ENCODE results near the gene TSSK6.

DNA sequence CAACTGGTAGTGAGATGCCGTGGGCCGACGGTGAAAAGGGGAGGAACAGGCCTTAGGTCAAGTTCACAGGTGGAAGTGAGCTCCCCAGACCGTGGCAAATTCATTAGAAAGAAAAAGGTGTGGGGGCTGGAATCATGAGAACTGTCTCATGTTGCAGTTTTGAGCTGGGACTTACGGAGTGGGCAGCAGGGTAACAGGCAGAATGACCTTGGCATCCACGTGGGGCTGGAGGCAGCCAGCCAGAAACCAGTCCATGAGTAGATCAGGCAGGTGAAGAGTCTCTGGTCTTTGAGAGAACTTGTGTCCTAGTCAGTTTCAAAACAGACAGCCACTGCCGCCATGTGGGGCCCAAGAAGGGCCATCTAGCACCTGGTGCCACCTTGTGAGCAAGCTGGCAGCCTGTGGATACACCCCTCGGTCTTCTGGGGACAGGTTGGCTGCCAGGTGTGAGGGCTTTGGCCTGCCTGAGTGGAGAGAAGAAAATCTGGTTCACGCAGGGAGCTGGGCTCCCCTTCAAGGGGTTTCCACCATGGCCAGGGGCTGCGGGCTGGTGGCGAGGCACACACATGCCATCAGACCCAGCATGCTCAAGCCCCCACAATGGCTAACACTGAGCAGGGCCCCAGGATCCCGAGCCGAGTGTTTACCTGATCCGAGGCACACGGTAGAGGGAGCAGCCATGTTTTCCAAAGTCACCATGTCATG, 23.9 kb downstream of the TSSK6 start:
- TF ChIP-seq, protein P1, sequence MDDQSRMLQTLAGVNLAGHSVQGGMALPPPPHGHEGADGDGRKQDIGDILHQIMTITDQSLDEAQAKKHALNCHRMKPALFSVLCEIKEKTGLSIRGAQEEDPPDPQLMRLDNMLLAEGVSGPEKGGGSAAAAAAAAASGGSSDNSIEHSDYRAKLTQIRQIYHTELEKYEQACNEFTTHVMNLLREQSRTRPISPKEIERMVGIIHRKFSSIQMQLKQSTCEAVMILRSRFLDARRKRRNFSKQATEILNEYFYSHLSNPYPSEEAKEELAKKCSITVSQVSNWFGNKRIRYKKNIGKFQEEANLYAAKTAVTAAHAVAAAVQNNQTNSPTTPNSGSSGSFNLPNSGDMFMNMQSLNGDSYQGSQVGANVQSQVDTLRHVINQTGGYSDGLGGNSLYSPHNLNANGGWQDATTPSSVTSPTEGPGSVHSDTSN (IDR thresholded peaks at IDR 0.05; ENCODE audit: insufficient replicate concordance, low read depth, low read length) = no peak
- TF ChIP-seq POLR2A (IDR thresholded peaks at IDR 0.05; ENCODE audit: low read depth, low read length) = no peak; the same call in 1 of the 2 replicates
- TF ChIP-seq, protein P2, sequence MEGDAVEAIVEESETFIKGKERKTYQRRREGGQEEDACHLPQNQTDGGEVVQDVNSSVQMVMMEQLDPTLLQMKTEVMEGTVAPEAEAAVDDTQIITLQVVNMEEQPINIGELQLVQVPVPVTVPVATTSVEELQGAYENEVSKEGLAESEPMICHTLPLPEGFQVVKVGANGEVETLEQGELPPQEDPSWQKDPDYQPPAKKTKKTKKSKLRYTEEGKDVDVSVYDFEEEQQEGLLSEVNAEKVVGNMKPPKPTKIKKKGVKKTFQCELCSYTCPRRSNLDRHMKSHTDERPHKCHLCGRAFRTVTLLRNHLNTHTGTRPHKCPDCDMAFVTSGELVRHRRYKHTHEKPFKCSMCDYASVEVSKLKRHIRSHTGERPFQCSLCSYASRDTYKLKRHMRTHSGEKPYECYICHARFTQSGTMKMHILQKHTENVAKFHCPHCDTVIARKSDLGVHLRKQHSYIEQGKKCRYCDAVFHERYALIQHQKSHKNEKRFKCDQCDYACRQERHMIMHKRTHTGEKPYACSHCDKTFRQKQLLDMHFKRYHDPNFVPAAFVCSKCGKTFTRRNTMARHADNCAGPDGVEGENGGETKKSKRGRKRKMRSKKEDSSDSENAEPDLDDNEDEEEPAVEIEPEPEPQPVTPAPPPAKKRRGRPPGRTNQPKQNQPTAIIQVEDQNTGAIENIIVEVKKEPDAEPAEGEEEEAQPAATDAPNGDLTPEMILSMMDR (IDR thresholded peaks at IDR 0.05 in 2 of 3, conservative IDR thresholded peaks at IDR 0.05 in 1 of 3; ENCODE audit: control insufficient read depth in 2 of 3, extremely low read depth in 1 of 3, insufficient read depth in 1 of 3, low read depth in 3 of 3, low read length in 3 of 3) = no peak
- no peak for TF ChIP-seq CHD1 (IDR thresholded peaks at IDR 0.05; ENCODE audit: low read depth, low read length)
- TF ChIP-seq JUNB (IDR thresholded peaks at IDR 0.05) = no peak
- no peak for TF ChIP-seq FOS (IDR thresholded peaks at IDR 0.05; ENCODE audit: borderline replicate concordance, extremely low read depth, insufficient read length)
- no peak for TF ChIP-seq RAD21 (IDR thresholded peaks at IDR 0.05; ENCODE audit: insufficient read depth, low read depth, low read length)
- TF ChIP-seq, protein P3, sequence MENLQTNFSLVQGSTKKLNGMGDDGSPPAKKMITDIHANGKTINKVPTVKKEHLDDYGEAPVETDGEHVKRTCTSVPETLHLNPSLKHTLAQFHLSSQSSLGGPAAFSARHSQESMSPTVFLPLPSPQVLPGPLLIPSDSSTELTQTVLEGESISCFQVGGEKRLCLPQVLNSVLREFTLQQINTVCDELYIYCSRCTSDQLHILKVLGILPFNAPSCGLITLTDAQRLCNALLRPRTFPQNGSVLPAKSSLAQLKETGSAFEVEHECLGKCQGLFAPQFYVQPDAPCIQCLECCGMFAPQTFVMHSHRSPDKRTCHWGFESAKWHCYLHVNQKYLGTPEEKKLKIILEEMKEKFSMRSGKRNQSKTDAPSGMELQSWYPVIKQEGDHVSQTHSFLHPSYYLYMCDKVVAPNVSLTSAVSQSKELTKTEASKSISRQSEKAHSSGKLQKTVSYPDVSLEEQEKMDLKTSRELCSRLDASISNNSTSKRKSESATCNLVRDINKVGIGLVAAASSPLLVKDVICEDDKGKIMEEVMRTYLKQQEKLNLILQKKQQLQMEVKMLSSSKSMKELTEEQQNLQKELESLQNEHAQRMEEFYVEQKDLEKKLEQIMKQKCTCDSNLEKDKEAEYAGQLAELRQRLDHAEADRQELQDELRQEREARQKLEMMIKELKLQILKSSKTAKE (IDR thresholded peaks at IDR 0.05; ENCODE audit: low read depth, poor library complexity, severe bottlenecking) = no peak
- TF ChIP-seq, protein P4, sequence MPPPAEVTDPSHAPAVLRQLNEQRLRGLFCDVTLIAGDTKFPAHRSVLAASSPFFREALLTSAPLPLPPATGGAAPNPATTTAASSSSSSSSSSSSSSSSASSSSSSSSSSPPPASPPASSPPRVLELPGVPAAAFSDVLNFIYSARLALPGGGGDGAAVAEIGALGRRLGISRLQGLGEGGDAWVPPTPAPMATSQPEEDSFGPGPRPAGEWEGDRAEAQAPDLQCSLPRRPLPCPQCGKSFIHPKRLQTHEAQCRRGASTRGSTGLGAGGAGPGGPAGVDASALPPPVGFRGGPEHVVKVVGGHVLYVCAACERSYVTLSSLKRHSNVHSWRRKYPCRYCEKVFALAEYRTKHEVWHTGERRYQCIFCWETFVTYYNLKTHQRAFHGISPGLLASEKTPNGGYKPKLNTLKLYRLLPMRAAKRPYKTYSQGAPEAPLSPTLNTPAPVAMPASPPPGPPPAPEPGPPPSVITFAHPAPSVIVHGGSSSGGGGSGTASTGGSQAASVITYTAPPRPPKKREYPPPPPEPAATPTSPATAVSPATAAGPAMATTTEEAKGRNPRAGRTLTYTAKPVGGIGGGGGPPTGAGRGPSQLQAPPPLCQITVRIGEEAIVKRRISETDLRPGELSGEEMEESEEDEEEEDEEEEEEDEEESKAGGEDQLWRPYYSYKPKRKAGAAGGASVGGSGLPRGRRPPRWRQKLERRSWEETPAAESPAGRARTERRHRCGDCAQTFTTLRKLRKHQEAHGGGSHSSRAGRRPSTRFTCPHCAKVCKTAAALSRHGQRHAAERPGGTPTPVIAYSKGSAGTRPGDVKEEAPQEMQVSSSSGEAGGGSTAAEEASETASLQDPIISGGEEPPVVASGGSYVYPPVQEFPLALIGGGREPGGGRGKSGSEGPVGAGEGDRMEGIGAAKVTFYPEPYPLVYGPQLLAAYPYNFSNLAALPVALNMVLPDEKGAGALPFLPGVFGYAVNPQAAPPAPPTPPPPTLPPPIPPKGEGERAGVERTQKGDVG (CRISPR knock-in tag; IDR thresholded peaks at IDR 0.05) = no peak
- no peak for TF ChIP-seq ZSCAN29 (IDR thresholded peaks at IDR 0.05)
- no peak for TF ChIP-seq TAF1 (IDR thresholded peaks at IDR 0.05; ENCODE audit: borderline replicate concordance, low read depth, low read length)
- no peak for TF ChIP-seq JUND (IDR thresholded peaks at IDR 0.05; ENCODE audit: low read depth, low read length)
- TF ChIP-seq SUZ12 (IDR thresholded peaks at IDR 0.05; ENCODE audit: unreplicated experiment) = no peak
- no peak for TF ChIP-seq FOXM1 (IDR thresholded peaks at IDR 0.05; ENCODE audit: low read depth, low read length)

Data from GM12878 (cell line).